ENCODE data around the gene PIK3R5.
A peak's percentile ranks its signal among the peaks of the same experiment; 100 is the strongest.
"Not testable (repeated sequence)": the region's sequence is repeated elsewhere in the genome, so short reads cannot be mapped to it uniquely, and the experiment has no call there.

The PIK3R5 gene

DNA sequence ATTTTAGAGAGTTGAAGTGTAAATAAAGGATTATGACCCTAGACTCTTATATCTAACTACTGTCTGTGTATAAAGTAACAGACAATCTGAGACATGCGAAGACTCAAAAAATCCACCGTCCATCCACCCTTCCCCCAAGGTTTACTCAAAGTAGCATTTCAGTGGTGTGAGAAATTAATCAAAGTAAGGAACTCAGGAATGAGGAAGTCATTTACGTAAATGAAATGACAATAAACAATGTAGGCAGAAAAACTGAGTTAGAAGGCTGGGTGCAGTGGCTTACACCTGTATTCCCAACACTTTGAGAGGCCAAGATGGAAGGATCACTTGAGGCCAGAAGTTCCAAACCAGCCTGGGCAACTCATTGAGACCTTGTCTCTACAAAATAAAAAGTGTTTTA, 36.1 kb upstream of the PIK3R5 start:
- no peak for DNase-seq (ENCODE audit: low read depth)
- in situ Hi-C loops (cut with HindIII; ENCODE audit: low sequenced_read_pairs): no loop called here
- TF ChIP-seq, protein P1, sequence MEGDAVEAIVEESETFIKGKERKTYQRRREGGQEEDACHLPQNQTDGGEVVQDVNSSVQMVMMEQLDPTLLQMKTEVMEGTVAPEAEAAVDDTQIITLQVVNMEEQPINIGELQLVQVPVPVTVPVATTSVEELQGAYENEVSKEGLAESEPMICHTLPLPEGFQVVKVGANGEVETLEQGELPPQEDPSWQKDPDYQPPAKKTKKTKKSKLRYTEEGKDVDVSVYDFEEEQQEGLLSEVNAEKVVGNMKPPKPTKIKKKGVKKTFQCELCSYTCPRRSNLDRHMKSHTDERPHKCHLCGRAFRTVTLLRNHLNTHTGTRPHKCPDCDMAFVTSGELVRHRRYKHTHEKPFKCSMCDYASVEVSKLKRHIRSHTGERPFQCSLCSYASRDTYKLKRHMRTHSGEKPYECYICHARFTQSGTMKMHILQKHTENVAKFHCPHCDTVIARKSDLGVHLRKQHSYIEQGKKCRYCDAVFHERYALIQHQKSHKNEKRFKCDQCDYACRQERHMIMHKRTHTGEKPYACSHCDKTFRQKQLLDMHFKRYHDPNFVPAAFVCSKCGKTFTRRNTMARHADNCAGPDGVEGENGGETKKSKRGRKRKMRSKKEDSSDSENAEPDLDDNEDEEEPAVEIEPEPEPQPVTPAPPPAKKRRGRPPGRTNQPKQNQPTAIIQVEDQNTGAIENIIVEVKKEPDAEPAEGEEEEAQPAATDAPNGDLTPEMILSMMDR (IDR thresholded peaks at IDR 0.05; ENCODE audit: low read depth, low read length, missing control alignments): no peak
- no peak overlapping the region for H3K4me3 ChIP-seq (ENCODE audit: low read depth, low read length)

DNA sequence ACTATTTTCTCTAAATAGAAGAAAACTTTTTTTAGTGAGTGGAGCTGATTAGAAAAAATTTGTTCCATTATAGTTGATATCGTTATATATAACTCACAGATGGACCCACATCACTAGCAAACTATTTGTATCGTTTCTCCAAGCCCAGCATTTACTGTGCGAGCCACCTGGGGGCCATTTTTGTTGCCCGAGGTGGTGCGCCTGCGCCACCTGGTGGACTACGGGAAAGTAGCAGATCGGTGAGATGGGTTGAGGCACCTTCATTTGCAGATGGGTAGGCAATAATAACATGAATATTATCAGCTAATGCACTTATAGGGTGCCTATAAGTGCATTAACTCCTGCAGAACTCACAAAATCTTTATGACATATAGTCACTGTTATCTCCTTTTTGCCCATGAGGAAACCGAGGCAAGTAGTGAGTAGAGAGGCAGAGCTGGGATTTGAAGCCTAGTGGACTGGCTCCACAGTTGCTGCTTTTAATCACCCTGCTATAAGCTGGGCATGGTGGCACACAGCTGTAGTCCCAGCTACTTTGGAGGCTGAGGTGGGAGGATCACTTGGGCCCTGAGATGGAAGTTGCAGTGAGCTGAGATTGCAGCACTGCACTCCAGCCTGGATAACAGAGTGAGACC, 32.6 kb upstream of the PIK3R5 start:
- in situ Hi-C loops (cut with HindIII; ENCODE audit: low sequenced_read_pairs): no loop called here
- peak; percentile 9 for DNase-seq (ENCODE audit: low read depth)
- H3K4me3 ChIP-seq (ENCODE audit: low read depth, low read length): no peak overlapping the region
- TF ChIP-seq, protein P1 (IDR thresholded peaks at IDR 0.05; ENCODE audit: low read depth, low read length, missing control alignments): peak; percentile 97

DNA sequence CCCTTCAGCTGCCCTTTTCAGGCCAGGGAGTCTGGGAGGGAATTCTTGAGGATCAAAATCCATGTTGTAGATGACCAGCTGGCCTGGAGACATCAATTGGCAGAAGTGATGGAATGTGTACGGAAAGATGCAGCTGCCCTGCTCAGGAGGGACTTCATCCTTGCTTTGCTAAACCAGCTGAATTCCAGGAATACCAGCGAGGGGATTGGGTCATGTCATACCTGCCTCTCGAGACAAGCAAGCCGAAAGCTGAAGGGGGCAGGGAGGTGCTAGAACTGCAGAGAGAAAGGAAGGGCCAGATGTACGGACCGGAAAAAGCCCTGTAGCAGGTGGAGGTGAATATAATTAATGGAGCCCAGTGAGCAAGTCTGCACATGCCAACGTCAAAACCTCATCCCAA, 30.2 kb upstream of the PIK3R5 start:
- DNase-seq (ENCODE audit: low read depth): no peak
- TF ChIP-seq, protein P1 (IDR thresholded peaks at IDR 0.05; ENCODE audit: low read depth, low read length, missing control alignments): no peak
- in situ Hi-C loops (cut with HindIII; ENCODE audit: low sequenced_read_pairs): no loop called here
- H3K4me3 ChIP-seq (ENCODE audit: low read depth, low read length): no peak overlapping the region

DNA sequence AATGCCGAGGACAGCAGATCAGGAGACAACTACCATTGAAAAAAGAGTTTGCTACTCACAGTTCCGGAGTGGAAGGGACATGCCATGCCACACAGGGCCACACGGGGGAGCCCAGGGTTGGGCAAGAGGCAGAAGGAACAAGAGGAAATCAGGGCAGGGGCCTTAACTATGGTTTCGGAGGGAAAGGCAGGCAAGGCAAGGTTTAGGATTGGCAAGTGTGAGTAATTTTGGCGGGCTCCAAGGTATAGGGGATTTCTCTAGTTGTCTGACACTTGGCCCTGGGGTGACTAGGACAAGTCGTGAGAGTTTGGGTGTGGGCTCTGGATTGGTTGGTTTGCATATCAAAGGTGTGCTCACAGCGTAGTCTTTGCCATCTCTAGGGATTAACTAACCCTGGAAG, 28.8 kb upstream of the PIK3R5 start:
- DNase-seq (ENCODE audit: low read depth): peak; percentile 12
- TF ChIP-seq, protein P1 (IDR thresholded peaks at IDR 0.05; ENCODE audit: low read depth, low read length, missing control alignments): peak; percentile 94
- no peak overlapping the region for H3K4me3 ChIP-seq (ENCODE audit: low read depth, low read length)
- in situ Hi-C loops (cut with HindIII; ENCODE audit: low sequenced_read_pairs): no loop called here

DNA sequence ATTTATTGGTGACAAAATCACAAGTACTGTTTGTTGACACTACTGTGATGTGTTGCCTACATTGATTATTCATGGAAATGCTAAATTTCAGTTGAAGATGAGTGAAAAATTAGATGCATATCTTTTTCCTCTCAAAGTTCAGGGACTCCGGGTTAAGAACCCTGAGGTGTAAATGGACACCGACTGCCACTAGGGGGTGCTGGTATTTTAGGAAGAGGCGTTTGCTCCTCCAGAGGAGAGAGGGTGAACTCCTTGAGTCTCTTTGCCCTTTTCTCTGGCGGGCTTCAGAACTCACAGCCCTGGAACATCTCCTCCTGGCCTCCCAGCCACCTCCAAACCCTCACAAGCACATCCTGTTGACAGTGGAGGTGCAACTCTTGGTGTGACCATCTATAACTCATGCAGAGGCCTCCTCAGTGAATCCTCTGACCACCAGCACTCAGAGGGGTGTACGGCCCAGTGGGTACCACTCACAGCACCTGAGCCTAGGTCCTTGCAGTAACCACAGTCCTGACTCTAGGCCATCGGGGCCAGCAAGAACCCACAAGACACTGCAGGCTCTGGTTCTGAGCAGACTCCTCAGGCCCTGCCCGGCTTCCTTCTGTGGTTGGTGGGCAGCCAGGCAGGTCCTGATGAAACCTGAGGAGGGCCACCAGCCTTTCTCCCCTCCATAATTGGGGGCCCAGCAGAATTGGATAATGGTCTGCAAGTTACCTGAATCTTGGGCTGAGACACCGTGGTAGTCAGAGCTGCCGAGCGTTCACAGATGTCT, 26.2 kb upstream of the PIK3R5 start:
- H3K4me3 ChIP-seq (ENCODE audit: low read depth, low read length): no peak overlapping the region
- in situ Hi-C loops (cut with HindIII; ENCODE audit: low sequenced_read_pairs): no loop called here
- peak; percentile 44 for DNase-seq (ENCODE audit: low read depth)
- TF ChIP-seq, protein P1 (IDR thresholded peaks at IDR 0.05; ENCODE audit: low read depth, low read length, missing control alignments): peak; percentile 80

DNA sequence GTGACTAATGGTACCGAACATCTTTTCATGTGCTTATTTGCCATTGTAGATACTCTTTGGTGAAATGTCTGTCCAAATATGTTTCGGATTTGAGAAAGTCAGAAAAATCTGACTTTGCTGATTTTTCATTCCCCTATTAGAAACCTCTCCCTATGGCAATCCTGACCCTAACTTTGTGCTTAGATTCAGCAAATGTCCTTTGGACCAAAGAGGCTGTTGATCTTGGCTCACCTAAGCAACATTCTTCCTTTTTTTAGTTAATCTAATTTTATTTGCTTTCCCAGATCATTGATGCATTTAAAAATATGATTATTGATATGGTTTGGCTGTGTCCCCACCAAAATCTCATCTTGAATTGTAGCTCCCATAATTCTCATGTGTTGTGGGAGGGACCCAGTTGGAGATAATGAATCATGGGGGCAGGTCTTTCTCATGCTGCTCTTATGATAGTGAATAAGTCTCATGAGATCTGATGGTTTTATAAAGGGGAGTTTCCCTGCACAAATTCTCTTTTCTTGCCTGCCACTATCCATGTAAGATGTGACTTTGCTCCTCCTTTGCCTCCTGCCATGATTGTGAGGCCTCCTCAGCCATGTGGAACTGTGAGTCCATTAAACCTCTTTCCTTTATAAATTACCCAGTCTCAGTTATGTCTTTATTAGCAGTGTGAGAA, 22.9 kb upstream of the PIK3R5 start:
- H3K4me3 ChIP-seq (ENCODE audit: low read depth, low read length); in situ Hi-C loops (cut with HindIII; ENCODE audit: low sequenced_read_pairs); DNase-seq (ENCODE audit: low read depth): not testable (repeated sequence)

DNA sequence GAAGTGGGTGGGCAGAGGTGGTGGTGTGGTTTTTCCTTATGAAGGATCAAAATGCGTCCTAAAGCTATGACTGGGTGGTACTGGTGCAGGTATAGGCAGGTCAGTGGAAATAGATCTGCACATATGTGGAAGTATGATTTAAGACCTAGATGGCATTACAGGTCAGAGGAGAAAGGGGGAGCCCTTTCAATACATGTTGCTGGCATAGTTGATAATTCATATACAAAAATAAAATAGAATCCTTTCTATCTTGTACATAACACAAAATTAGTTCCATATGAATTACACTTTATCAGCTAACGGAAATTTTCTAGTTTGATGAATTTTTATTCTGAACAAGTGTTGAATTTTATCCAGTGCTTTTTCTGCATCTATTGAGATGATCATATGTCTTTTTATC, 20.8 kb upstream of the PIK3R5 start:
- TF ChIP-seq, protein P1 (IDR thresholded peaks at IDR 0.05; ENCODE audit: low read depth, low read length, missing control alignments): no peak
- DNase-seq (ENCODE audit: low read depth): no peak
- H3K4me3 ChIP-seq (ENCODE audit: low read depth, low read length): no peak overlapping the region
- in situ Hi-C loops (cut with HindIII; ENCODE audit: low sequenced_read_pairs): no loop called here

All from astrocyte of the cerebellum (primary cell).